Vagina (tissue), 2 donors: ENCODE results near the gene SDK2.

ENCODE experiments used
- POLR2A ChIP-seq, 2 donors: fragments of 450-650 bp; IDR thresholded peaks; one replicate each; pipeline ENCODE4 v1.6.1; 2017; ENCODE audit warnings: antibody characterized with exemption in 2 of 2, mild to moderate bottlenecking in 2 of 2, moderate library complexity in 2 of 2
- POLR2AphosphoS5 ChIP-seq, 2 donors: sonication (generic); formaldehyde crosslinking; IDR thresholded peaks; one replicate each; pipeline ENCODE4 v1.9.0; 2017; ENCODE audit warnings: antibody characterized with exemption in 2 of 2, mild to moderate bottlenecking in 2 of 2, low read depth in 1 of 2; ENCODE audit not compliant: insufficient read depth in 1 of 2
- TF ChIP-seq, protein P1 (sequence below), 3 experiments: fragments of 450-650 bp in 2 of 3; fragments of 200-600 bp in 1 of 3; sonication (generic) in 1 of 3; IDR thresholded peaks; one replicate each; pipeline ENCODE4 v1.5.1; 2017 to 2019; ENCODE audit warnings: antibody characterized with exemption in 3 of 3, mild to moderate bottlenecking in 2 of 3, moderate library complexity in 2 of 3

DNA sequence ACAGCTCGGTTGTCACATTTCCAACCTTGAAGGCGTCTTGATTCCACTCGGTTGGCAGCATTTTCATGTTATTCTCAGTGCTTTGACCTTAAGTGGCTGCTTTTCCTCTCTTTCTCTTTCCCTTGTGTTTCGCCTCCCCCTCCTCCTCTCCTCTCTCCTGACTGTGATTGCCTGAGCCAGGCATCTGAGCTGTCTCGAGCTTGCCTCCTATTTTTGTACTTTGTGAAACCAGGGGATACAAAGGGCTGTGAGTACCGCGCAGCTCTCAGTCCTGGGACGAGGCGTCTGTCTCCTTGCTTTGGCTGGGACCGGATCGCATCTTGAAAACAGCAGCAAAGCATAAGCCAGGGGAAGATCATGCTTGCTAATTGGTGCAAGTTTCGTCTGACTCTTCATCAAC lies 48.8 kb upstream of the SDK2 start:
- TF ChIP-seq, protein P1, sequence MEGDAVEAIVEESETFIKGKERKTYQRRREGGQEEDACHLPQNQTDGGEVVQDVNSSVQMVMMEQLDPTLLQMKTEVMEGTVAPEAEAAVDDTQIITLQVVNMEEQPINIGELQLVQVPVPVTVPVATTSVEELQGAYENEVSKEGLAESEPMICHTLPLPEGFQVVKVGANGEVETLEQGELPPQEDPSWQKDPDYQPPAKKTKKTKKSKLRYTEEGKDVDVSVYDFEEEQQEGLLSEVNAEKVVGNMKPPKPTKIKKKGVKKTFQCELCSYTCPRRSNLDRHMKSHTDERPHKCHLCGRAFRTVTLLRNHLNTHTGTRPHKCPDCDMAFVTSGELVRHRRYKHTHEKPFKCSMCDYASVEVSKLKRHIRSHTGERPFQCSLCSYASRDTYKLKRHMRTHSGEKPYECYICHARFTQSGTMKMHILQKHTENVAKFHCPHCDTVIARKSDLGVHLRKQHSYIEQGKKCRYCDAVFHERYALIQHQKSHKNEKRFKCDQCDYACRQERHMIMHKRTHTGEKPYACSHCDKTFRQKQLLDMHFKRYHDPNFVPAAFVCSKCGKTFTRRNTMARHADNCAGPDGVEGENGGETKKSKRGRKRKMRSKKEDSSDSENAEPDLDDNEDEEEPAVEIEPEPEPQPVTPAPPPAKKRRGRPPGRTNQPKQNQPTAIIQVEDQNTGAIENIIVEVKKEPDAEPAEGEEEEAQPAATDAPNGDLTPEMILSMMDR (IDR thresholded peaks at IDR 0.05), result no peak
- TF ChIP-seq POLR2AphosphoS5 (IDR thresholded peaks at IDR 0.05; ENCODE audit: insufficient read depth in 1 of 2, low read depth in 1 of 2), result no peak
- TF ChIP-seq POLR2A (IDR thresholded peaks at IDR 0.05), result no peak
